NCI-H2196 treated with DMSO at 0.1 percent for 48 hours (cell line): ENCODE measurements around the gene KREMEN1.

Source experiments
- DNase-seq: peaks from one replicate; lab custom pipeline; 2025; ENCODE audit not compliant: unreplicated experiment; lab: John Stamatoyannopoulos, UW

KREMEN1 gene

DNA sequence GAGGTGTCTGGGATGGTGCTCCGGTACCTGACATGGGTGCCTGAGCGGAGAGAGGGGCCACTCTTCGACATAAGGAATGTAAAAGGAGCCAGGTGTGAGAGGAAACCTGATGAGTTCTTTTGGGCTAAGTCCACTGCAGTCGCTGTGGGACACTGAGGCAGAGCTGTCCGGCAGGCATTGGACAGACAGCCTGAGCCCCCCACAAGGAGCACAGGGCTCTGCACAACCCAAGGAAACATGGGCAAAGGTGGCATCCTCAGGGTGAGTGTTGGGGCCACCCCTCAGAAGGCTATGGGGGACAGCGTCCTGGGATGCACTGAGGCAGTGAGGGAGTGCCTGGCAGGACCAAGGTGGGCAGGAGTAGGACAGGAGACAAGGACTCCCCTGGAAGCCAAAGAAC, 75.2 kb downstream of the KREMEN1 start:
- no peak for DNase-seq

DNA sequence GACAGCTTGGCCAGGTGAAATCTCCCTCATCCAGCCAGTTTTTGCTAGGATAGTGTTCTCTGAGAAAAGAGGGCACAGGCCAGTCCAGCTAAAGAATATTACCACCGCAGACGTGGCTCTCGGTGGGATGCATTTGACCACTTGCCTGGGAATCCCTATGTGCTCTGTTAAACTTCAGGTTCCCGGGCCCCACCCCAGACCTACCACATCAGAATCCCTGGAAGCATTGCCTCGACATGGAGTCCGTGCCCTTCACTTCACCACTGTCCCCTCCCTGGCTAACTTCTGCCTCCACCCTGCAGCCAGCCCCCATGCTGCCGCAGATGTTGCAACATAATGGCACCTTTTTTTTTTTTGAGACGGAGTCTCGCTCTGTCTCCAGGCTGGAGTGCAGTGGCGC, 76.0 kb downstream of the KREMEN1 start:
- no peak for DNase-seq

DNA sequence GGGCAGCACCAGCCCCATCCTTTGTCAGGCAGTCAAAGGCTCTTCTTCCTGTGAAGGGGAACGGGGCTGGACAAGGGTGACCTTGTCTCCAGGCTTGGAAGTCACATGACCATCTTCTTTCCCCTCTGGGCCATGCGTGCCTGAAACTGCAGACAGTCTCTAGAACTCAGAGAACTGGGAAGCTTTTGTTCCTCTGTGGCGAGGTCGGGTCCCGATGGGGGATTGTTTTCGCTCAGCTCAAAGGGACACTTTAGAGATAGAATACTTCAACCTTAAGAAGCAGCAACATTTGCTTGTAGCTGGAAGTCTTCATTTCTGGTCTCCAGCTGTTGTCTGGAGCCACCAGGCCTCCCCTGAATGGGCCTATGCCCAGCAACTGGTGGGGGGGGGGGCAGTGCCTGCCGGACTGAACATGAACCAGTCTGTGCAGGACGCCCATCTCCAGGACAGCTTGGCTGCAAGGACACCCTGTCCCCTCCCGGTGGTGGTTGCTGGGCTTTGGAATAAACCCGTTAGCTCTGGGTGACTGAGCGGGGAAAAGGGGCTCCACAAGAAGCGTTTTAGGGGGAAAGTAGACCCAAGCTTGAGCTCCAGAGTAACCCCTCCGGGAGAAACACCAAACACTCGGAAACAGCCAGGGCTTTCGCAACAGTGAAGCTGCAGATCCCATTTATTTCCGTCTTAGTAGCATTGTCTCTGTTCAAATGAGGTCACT, 77.2 kb downstream of the KREMEN1 start:
- no peak for DNase-seq

DNA sequence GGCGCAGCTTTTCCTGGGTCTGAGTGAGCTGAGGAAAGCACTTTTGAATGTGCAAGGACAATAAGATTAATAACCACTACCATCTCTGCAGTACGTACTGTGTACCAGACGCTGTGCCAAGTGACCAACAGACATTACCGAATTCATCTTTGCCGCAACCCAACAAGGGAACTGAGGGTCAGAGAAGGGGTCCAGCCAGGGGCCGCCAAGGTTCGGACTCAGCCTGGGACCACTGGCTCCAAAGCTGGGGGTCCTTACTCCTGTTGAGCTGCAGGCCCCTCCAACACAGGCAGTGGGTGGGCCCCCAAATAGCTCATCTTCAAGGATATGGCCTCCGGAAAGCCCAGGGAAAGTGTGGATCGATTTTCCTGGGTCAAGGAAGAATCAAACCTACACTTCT, 77.9 kb downstream of the KREMEN1 start:
- DNase-seq = no peak

DNA sequence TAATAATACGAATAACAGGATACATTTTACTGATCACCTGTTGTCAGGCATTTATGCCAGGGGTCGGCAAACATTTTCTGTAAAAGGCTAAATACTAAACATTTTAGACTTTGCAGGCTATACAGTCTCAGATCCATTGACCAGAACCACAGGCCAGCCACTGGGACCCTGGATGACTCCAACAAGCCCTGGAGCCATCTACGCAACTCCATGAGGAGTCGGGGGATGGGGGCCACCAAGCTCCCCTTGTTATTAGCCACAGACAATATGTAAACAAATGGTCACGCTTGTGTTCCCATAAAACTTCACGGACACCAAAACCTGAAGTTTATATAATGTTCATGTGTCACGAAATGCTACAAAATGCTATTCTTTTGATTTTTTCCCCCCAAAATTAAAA, 78.5 kb downstream of the KREMEN1 start:
- no peak for DNase-seq

DNA sequence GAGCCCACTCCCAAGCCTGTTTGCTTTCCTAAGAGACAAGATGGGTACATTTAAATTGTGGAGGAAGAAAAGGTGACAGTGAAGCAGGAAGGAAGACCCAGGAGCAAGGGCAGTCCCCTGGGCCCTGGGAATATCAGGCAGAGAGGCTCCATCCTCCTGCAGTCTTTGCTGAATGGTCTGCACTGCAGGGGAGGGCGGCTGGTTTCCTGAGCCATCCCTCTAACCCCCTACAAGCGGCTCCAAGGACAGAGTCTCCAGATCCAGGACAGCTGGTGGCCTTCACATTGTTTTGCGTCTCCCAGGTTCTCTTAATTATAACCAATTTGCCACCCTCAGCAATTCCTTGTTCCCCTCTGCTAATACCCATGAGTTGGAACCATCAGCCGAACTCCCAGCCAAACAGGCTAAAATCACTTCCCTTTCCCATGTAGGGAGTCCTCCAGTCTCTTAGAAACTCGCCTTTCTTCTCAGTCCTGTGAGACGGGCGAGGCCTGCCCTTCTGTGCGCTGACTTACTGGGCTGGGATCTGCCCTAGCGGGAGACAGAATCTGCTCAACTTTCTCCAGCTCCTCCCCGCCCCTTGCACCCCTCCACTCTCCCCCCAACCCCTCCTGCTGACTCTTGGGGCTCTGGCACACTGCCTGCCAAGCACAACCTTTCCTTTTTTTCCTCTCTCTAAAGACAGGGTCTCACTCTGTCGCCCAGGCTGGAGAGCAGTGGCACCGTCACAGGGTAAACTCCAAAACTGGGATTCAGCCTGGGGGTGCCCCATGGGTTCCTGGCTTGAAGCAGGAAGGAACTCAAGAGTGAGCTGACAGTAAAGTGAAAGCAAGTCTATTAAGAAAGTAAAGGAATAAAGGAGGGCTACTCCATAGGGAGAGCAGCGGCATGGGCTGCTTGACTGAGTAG, 79.5 kb downstream of the KREMEN1 start:
- DNase-seq = no peak

DNA sequence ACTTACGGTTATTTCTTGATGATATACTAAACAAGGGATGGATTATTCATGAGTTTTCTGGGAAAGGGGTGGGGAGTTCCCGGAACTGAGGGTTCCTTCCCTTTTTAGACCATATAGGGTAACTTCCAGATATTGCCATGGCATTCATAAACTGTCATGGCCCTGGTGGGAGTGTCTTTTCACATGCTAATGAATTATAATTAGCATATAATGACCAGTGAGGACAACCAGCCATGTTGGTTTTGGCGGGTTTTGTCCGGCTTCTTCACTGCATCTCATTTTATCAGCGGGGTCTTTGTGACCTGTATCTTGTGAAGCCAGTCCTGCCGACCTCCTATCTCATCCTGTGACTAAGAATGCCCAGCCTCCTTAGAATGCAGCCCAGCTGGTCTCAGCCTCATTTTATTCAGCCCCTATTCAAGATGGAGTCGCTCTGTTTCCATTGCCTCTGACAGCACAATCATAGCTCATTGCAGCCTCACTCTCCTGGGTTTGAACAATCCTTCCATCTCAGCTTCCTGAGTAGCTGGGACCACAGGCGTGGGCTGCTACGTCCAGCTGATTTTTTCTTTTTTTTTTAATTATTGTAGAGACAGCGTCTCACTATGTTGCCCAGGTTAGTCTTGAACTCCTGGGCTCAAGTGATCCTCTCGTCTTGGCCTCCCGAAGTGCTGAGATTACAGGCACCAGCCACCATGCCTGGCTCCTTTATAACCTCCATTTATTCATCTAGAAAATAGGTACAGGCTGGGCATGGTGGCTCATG, 80.3 kb downstream of the KREMEN1 start:
- DNase-seq = no peak

DNA sequence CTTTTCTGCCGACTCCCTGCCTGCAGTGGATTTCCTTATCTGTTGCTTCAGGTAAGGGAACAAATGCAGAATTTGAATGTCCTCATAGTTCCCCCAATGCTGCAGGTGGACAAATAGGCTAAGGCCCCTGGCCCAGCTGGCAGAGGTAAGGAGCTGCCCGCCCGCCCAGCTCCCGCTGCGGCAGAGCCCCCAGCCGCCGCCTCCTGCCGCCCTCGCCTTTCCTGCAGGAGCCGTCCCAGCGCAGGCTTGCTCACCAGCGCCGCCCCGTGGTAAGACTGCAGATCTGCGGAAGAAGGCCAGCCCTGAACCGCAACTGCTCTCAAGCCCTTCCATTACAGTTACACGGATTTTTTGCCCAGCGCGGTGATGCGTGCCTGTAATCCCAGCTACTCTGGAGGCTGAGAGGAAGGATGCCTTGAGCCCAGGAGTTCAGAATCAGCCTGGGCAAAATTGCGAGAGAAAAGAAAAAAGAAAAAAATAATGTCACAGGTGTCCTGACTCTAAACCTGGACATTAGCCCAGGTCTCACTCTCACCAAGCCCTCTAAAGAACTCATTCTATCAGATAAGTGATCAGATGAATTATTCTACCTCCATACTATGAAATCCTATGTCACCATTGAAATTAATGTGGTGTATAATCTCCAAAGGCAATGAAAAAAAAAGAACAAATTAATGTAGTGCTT, 81.7 kb downstream of the KREMEN1 start:
- DNase-seq = no peak

DNA sequence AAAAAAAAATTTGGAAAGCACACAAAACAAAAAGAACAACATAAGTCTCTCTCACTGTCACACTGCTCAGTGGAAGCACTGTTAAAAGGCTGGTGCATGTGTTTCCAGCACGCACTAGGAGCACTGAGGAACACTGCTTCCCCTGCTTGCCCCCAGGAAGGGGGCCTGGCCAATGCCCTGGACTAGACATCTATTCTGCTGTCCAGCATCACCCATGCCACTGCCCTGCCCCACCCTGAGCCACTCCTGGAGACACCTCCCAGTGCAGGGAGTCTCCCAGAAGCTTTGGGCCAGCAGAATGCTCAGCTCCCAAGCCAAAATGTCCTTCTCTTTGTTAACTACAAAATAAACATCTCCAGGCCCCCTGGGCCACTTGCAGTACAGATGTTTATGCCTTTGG, 83.1 kb downstream of the KREMEN1 start:
- DNase-seq = no peak

DNA sequence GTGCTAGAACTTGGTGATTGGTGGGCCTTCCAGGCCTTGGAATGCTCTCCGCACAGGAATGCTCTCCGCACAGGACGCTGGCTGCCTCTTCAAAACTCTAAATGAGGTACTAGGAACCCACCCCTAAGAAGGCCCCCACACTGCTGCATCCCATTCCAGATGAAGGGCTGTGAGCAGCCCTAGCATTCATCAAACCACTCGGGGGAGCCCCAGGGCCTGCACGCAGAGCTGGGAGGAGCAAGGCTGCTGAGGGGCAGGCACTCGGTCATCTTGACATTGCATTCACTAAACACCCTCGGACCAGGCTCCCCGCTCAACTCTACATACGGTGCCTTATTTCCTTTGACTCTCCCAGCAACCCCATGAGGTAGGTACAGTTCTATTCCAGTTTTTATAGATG, 83.7 kb downstream of the KREMEN1 start:
- no peak for DNase-seq

DNA sequence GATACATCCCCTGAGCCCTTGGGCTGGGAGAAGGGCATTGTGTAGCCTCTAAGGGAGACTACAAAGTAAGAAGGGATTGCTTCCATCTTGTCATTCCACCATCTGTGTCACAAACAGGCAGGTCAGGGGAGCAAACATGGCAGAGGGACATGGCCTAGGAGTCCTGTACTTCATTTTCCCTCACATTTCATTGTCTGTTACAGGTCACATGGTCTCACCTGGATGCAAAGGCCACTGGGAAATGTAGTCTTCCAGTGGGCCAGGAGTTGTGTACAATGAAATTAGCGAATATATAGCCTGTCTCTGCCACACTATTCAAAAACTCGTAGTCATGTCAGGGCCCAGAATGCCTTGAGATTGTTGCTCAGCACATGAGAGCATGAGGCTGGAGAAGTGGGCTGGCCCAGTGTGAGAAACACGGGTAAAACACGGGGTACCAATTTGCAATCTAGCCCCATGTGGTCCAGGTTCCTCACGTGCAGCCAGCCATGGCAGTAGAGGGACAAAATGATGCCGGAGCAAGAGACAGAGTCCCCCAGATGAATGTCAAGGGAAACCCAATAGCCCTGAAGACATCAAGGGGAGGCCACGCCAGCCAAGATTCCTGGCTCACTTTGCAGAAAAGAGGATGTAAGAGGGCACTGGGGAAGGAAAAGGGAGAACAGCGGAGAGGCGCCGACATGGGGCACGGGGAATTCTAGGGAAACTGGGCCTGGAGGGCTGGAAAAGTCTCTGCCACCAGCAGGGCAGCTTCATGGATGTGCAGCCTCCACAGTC, 85.1 kb downstream of the KREMEN1 start:
- no peak for DNase-seq

DNA sequence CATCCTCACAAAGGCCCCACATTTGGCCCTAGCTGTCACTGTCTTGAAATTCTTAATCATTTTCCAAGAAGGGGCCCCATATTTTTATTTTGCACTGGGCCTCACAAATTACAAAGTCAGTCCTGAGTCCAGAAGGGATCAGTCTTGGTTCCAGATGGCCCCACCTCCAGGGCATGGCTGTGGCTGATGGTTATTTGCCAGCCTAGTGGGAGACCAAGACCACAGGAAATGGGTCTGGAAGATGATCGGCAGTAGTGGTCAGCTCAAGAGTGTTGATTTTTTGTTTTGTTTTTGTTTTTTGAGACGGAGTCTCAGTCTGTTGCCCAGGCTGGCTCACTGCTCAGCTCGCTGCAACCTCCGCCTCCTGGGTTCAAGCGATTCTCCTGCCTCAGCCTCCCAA, 85.7 kb downstream of the KREMEN1 start:
- no peak for DNase-seq

DNA sequence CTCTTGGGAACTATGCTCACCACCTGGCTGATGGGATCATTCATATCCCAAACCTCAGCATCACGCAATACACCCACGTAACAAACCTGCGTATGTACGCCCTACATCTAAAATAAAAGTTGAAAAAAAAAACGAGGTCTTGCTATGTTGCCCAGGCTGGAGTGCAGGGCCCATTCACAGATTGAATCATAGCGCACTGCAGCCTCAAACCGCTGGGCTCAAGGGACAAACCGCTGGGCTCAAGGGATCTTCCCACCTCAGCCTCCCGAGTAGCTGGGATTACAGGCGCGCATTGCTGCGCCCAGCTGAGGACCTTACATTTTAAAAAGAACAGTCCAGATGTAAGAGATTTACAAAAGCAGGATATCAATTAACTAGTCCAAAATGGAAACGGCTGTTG, 91.0 kb downstream of the KREMEN1 start:
- no peak for DNase-seq

DNA sequence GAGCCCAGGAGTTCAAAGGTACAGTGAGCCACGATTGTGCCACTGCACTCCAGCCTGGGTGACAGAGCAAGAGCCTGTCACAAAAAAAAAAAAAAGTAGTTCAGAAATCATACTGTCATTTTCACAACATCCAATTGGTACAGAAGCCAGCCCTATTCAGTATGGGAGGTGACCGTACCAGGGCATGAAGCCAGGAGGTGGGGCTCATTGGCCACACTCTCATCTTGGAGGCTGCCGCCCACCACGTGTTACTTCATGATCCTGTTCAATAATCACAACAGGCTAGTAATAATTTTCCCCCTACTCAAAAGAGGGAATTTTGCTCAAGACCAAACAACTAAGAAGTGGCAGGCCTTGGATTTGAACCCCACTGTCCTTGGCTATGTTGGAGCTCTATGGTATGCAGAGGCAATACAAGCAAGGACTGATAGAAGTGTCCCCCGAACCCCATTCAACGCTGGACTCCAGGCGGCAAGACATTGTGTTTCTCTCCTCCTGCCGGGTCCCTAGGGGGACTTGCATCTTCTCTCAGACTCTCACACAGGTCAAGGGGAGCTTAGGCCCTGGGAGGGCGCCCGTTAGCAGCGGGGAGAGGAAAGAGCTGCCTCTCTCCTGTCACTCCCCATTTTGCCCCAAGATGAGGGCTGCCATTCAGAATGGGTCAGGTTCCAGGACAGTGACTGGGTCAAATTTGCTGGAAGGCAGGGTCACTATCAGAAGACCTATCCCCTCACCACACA, 92.7 kb downstream of the KREMEN1 start:
- DNase-seq = no peak

DNA sequence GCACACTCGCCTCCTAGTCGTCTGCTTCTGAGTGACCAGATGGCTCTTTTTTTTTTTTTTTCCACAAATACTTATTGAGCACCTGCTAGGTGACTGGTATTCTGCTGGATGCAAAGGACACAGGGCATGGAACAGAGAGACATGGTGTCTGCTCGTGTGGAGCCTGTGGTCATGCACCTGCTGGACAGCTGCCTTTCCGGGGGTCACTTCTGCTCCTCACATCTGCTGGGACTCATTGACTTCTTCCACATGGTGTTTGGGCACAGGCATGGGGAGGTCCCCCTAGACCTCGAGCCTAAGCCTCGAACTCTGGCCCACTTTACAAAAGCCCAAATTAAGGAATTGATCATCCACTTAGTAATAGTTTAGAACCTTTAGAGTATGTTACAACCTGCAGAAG, 93.3 kb downstream of the KREMEN1 start:
- DNase-seq = no peak

DNA sequence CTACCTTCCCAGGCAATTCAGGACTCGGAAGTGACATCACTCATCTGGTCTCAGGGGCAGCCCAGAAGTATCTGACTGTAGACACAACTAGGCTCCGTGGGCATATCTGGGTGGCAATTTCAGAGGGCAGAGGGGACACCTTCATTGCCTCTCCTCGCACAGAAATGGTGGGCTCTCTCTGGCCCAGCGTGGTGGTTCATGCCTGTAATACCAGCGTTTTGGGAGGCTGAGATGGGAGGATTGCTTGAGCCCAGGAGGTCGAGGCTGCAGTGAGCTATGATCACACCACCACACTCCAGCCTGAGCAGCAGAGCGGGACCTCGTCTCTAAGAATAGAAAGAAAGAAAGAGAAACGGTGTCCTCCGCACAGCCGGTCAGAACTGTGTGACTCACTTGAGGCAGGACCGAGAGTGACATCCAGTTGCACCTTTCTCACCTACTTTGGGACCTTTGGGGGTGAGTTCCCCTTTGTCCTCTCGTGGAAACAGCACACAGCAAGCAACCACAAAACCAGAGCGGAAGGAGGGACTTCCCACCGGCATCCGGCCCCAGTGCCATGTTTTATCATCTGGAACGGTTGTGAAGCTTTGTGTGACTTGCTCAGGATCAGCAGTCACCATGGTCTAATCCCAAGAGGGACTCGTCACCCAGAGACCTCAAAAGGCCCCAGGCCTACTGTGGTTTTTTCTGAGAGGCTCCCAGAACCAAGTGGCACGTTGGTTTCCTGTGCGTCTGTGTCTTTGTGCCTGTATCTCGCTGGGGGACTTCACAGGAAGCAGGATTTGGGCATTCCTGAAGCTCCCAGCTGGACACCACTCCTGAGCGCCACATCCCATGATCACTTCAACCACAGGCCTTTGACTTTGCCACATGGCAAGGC, 94.4 kb downstream of the KREMEN1 start:
- no peak for DNase-seq

DNA sequence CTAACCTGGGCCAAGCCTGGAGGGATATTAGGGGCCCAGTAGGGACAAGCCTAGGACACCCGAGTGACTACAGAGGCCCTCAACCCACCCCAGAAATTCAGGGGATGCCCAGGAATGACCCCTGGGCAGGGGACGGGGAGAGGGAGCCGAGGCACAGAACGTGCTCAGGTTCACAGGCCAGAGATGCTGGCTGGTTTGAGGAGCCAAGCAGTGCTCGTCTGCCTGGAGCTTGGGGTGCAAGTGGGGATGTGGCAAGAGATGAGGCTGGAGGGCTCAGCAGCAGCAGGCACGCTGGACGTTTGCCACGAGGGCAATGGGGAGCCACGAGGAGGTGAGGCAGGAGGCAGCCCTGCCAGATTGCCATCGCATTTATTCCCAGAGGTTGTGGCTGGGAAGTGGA, 98.9 kb downstream of the KREMEN1 start:
- DNase-seq = no peak

DNA sequence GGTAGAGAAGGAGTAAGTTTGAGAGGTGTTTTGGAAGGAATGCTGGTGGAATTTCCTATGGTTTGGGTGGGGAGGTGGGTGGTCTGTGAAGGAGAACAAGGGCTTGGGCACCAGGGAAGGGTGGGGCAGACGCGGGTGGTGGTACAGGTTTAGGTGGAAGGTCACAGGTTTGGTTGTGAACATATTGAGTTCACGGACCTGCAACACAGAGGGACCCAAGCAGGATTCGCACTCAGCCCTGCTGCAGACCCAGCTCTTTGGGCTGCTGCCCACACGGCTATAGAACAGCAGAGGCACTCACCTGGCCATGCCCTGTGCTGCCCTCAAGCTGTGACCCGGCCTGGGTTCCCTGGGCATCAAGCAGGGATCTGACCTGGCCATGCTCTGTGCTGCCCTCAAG, 99.4 kb downstream of the KREMEN1 start:
- no peak for DNase-seq
